ENCODE data around the gene PTGER1. TPM values are rescaled to one million over a fixed set of nuclear protein-coding genes. Genes with fewer than 3 reads are reported as not detected.

PTGER1 gene, protein sequence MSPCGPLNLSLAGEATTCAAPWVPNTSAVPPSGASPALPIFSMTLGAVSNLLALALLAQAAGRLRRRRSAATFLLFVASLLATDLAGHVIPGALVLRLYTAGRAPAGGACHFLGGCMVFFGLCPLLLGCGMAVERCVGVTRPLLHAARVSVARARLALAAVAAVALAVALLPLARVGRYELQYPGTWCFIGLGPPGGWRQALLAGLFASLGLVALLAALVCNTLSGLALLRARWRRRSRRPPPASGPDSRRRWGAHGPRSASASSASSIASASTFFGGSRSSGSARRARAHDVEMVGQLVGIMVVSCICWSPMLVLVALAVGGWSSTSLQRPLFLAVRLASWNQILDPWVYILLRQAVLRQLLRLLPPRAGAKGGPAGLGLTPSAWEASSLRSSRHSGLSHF
- 1 to 10 TPM in 1 of 4 donors, not detected in 3; 1.5 TPM for total RNA-seq

DNA sequence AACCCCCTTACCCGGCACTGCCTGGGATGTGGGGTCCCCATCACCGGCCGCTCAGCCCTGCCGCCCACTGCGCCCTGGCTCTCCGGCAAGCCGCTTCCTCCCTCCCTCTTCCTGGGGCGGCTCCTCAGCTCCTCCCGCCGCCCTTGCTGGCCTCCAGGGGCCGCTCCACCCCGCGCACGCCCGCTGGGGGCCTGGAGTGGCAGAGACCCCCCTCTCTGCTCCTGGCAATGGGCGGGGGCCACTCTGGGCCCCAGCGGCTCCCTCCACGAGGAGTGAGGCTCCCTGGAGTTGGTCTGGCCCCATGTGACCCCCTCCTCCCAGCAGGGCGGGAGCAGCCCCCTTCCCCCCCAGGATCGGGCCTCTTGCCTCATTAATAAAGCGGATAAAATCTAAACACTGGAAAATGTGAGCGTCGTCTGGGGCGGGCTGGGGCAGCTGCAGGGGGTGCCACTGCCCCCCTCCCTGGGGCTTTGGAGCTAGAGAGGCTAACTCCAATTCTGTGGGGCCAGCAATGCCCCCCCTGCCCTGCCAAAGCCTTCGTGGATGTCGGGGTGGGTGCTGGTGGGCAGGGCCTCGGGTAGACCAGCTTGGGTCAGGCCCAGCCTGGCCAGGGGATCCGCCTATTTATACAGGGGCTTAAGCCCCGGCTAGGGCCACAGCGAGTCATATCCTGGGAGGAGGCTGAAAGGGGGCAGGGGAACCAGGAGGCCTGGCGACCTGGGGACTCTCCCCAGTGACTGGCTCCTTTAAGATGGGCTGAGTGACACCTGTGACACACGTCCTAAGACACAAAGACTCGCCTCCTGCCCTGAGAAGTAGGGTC, at the start of gene PTGER1:
TSS of gene PTGER1 (minus strand) at position 104 of the 823 bp plus-strand sequence. CDS start 1,034 bp downstream, outside the sequence.
- Histone ChIP-seq H3K27ac (no peak within 1 kb of the TSS), H3K4me3 (replicated peaks in 1 of 3) (no peak within 1 kb of the TSS), H3K9me3 (no peaks in the 10 kb centered on the region), H3K4me1 (peaks cover 9 to 27% of the 10 kb centered on the region in 2 donors), H3K36me3 (peaks cover 29 to 30% of the 10 kb centered on the region in 2 donors), H3K27me3 (no peaks in the 10 kb centered on the region)
- intact Hi-C loops (cut with DNase I), result no loop called here
- WGBS, 2 donors, result 17 to 28% methylated on average over 15 to 21 of the region's 33 CpGs
- TF ChIP-seq POLR2A (IDR thresholded peaks at IDR 0.05), result no peak
- TF ChIP-seq, protein P1, sequence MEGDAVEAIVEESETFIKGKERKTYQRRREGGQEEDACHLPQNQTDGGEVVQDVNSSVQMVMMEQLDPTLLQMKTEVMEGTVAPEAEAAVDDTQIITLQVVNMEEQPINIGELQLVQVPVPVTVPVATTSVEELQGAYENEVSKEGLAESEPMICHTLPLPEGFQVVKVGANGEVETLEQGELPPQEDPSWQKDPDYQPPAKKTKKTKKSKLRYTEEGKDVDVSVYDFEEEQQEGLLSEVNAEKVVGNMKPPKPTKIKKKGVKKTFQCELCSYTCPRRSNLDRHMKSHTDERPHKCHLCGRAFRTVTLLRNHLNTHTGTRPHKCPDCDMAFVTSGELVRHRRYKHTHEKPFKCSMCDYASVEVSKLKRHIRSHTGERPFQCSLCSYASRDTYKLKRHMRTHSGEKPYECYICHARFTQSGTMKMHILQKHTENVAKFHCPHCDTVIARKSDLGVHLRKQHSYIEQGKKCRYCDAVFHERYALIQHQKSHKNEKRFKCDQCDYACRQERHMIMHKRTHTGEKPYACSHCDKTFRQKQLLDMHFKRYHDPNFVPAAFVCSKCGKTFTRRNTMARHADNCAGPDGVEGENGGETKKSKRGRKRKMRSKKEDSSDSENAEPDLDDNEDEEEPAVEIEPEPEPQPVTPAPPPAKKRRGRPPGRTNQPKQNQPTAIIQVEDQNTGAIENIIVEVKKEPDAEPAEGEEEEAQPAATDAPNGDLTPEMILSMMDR (IDR thresholded peaks at IDR 0.05), result peak in 1 of 6 experiments; percentile 24
- DNase-seq, result no peak

DNA sequence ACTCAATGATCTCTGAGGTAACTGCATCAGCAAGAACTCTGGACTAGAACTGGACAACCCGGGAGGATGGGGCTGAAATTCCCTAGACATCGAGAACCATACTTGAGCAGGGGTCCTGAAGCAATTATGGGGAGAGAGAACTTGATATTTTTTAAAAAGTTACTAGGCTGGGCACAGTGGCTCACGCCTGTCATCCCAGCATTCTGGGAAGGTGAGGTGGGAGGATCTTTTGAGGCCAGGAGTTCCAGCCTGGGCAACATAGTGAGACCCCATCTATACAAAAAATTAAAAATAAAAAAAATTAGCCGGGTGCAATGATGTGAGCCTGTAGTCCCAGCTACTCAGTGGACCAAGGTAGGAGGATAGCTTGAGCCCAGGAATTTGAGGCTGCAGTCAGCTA, 45.4 kb upstream of the PTGER1 start:
- intact Hi-C loops (cut with DNase I), result no loop called here

DNA sequence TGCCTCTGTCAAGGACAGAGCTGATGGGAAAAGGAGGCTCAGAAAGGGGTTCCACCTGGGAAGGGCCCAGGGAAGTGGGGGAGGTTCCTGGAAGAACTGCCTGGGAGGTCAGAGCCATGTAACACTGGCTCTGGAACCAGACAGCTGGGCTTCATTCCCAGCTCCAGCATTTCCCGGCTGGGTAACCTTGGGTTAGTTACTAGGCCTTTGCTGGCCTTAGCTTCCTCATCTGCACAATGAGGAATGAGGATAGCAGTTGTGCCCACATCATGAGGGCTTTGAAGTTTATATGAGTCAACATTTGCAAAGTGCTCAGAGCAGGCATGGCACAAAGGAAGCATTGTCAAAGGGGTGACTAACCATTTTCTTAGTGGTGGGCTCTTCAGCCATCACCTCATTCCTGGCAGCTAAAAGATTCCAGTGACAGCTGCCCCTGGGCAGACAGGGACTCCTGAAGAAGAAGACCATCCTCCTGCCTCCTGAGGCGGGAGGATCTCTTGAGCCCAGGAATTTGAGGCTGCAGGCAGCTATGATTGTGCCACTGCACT, 44.8 kb upstream of the PTGER1 start:
- H3K27ac ChIP-seq, result peak overlapping the region in 2 of 3 donors; percentile 91 to 100
- 52 to 73% methylated on average over 2 of the region's 2 CpGs for WGBS, 2 donors
- DNase-seq, result no peak

More for the DNA sequence above, 45.4 kb upstream of the PTGER1 start:
- TF ChIP-seq POLR2A (IDR thresholded peaks at IDR 0.05), result no peak
- TF ChIP-seq, protein P1 (IDR thresholded peaks at IDR 0.05), result no peak
- no peak overlapping the region for H3K4me3 ChIP-seq (replicated peaks in 1 of 3)
- H3K27ac ChIP-seq, result no peak overlapping the region
- DNase-seq, result no peak
- H3K36me3 ChIP-seq, result peaks cover 9 to 11% of the 10 kb centered on the region in 2 donors
- no peaks in the 10 kb centered on the region for H3K9me3 ChIP-seq
- WGBS, 2 donors, result 93 to 95% methylated on average over 4 of the region's 4 CpGs
- peaks cover 18 to 26% of the 10 kb centered on the region in 2 donors for H3K4me1 ChIP-seq
- H3K27me3 ChIP-seq, result no peaks in the 10 kb centered on the region

DNA sequence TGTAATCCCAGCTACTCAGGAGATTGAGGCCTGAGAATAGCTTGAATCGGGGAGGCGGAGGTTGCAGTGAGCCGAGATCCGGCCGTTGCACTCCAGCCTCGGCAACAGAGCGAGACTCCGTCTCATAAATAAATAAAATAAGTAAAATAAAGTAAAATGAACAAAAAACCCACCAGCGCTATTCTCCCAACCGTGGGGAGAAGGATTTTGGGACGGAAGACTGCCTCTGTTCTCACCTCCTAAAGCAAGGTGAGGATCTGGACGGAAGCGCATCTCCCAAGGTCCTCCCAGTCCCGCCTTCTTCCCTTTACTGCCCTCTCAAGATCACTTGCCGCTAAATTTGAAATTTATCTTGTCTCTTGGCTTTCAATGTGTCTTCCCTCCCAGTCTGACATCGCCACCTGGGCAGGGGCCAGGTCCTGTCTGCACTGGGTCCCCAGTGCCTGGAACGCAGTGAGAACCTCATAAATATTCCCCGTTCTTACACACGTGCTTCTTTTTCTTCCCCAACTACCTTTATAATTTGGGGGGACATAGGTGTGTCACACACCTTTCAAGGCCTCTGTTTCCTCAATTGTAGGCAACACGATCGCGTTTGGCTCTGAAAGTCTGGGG, 44.2 kb upstream of the PTGER1 start:
- no peaks in the 10 kb centered on the region for H3K9me3 ChIP-seq
- WGBS, 2 donors, result 92 to 93% methylated on average over 22 of the region's 22 CpGs
- H3K4me3 ChIP-seq (replicated peaks in 1 of 3), result no peak overlapping the region
- DNase-seq, result no peak
- H3K27me3 ChIP-seq, result no peaks in the 10 kb centered on the region
- peaks cover 19 to 34% of the 10 kb centered on the region in 2 donors for H3K4me1 ChIP-seq
- TF ChIP-seq, protein P1 (IDR thresholded peaks at IDR 0.05), result no peak
- TF ChIP-seq POLR2A (IDR thresholded peaks at IDR 0.05), result no peak
- peak overlapping the region; percentile 90 to 100 (median 91) for H3K27ac ChIP-seq
- peaks cover 17 to 21% of the 10 kb centered on the region in 2 donors for H3K36me3 ChIP-seq
- intact Hi-C loops (cut with DNase I), result no loop called here

More for the DNA sequence above, 44.8 kb upstream of the PTGER1 start:
- Histone ChIP-seq H3K36me3 (peaks cover 15 to 17% of the 10 kb centered on the region in 2 donors), H3K4me3 (replicated peaks in 1 of 3) (no peak overlapping the region), H3K9me3 (no peaks in the 10 kb centered on the region), H3K4me1 (peaks cover 19 to 32% of the 10 kb centered on the region in 2 donors), H3K27me3 (no peaks in the 10 kb centered on the region)
- intact Hi-C loops (cut with DNase I), result no loop called here
- no peak for TF ChIP-seq POLR2A (IDR thresholded peaks at IDR 0.05)
- TF ChIP-seq, protein P1 (IDR thresholded peaks at IDR 0.05), result no peak

Measured in thyroid gland (tissue), 4 donors.